GM21723 (cell line): Measurements from ENCODE around the gene TSPAN10.
"Not testable (repeated sequence)": the region's sequence is repeated elsewhere in the genome, so short reads cannot be mapped to it uniquely, and the experiment has no call there.

ENCODE experiments used
- ATAC-seq: cut with Tn5 transposase; IDR thresholded peaks from one replicate; pipeline ENCODE4 v1.9.1; 2021; ENCODE audit warnings: mild to moderate bottlenecking, moderate library complexity; ENCODE audit not compliant: unreplicated experiment

The TSPAN10 gene

GRCh38 chr17:81636505-81637288, at the start of gene TSPAN10, which contains the start of gene NPLOC4:
TSS of gene TSPAN10 (plus strand) at chr17:81637196. CDS start at chr17:81642413, 5,217 bp downstream.
TSS of gene NPLOC4 (minus strand) at chr17:81637112. CDS start at chr17:81636930, 182 bp downstream.
- ATAC-seq, result peak; percentile 65

GRCh38 chr17:81589612-81590011, 47.4 kb upstream of the TSPAN10 start:
- no peak for ATAC-seq

DNA sequence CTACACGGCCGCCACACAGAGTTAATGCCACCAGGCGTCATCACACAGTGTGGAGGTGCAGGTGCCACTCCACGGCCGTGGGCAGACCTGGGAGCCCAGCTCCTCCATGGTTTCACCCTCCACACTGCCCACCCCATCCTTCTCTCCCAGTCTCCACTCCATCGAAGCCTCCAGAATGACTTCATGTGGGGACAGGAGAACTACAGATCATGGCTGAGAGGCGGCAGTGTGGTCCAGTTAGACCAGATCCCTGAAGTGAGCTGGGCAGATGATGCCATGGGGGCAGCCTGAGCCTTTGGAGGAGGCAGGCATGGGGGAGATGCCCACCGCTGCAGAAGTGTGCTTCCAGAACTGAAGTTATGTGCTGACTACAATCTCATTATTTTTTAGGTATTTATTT, 46.9 kb upstream of the TSPAN10 start:
- no peak for ATAC-seq

DNA sequence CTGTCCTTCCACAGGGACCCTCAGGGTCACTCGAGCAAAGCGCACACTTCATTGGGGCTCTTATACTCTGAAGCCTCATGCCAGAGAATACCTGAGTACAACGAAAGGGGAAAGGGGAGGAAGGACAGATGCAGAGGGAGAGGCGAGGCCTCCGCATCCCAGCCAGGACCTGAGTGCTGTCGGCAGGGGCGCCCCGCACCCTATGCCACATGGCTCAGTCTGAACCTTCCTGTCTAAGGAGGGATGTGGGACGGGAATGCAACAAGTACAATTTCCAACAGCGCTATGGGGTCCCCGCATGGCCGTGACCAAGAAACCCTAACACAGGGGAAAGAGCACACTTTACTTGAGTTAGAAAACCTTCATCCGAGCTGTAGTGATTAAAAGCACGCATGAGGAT, 45.0 kb upstream of the TSPAN10 start:
- no peak for ATAC-seq

DNA sequence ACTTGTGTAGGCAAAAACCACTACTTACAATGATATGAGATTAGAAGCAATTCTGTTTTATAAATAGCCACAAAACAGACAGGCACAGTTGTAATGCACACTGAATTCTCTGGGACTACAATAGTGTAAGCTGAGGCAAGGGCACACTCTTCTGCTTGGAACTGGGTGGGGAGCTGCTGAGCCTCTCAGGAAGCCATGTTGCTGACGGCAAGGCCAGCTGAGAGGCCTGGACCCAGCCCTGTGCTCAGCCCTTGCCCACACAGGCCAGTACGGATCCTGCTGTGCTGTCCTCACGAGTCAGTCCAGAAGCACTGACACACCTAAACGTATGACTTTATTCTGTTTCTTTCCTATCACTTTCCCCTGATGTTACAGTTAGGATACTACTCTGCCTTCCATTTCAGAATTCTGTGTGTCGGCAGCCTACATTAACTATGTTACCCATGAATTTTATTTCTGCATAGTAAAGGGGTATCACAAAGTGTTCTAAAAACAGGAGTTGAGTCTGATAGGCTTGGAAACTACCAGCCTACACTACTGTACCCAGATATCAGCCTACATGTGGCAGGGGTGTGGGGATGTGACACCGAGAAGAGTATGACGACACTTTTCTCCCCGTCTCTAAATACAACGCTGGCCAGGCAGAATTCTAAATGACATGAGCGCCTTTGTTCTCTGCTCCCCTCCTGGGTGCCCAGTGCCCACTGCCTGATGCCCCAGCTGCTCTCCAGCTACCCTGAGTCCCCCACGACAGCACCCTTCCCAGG, 43.7 kb upstream of the TSPAN10 start:
- ATAC-seq, result no peak

DNA sequence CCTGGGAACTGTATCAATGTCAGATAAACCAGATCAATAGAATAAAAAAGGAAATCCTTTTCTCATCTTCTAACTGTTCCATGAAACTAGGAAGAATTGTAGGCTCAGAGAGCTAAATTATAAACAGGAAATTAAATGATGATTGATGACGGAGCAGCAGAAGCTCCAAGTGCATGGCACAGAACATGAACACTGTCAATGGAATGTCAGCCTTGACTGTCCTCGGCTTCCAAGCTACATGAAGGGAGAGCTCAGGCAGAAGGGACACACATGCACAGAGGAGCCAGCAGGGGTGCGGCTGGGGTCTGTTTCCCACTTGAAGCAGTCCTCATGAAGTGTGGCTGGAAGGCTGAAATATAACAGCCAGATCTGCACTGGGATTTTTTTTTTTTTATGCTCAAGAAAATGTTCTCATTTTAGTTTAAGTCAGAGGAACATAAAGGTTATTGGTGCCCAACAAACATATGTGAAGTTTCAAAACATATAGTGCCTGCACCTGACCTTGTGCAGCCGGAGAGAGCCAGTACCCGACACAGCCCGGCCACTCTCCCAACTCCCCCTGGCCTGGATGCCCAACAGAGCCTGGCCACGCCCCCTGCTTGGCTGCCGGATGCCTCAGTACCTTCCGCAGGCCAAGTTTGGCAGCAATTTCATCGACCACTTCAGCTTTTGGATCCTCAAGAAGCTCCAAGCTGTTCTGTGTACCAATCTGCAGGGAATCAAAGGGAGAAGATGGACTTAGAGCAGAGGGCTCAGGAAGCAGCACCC, 37.1 kb upstream of the TSPAN10 start:
- no peak for ATAC-seq

DNA sequence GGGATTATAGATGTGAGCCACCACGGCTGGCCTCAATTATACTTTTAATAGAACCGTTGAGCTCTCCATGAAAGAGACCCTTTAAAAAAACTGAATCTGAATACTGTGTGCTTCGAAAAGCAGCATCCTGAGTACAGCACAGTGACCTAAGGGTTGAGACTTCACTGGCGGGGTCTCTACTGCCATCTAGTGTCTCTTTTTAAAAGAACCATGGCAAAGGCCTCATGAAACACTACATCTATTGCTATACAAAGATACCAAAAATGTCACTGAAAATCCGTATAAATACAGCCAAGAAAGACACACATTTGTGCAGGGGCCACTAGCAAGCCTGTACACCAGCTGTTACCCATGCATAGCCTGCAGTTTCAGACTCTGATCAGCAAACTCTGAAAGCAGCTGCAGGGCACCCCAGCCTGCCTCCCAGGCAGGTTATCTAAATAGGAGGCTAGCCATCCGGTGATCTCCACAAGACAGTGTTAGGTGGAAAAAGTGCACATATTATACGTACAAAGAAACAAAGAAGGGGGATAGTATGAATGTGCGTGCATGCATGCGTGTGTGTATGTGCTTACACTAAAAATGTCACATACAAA, 35.4 kb upstream of the TSPAN10 start:
- no peak for ATAC-seq

DNA sequence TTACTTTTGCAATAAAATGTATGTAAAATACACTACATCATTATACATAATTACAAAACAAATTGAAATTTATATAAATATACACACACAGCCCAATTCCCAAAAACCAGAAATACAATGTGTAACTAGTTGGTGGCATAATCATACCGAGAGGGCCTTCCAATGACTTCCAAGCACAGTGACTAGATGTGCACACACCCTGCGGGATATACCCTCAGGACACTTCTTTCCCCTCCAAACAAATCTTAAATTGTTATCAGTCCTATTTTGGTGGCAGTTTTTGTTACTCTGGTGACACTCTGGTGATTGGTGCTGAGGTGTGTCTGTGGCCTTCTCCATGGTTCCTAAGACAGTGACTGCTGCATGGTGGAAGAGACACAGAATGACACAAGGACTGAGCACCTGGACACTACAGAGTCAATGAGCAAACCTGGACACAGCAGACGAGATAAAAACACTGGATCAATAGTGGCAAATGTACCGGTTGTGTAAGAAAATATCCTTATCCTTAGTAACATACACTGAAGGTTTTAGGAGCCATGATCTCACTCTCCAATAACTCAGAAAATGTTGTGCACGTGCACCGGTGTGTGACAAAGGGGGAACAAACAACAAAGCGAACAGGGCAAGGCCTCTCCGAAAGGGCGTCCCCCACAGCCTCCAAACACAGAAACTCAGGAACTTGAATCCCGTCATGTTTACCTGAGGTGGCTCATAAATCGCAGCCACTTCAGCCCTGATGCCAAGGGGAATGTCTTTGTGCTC, 33.0 kb upstream of the TSPAN10 start:
- ATAC-seq, result no peak

DNA sequence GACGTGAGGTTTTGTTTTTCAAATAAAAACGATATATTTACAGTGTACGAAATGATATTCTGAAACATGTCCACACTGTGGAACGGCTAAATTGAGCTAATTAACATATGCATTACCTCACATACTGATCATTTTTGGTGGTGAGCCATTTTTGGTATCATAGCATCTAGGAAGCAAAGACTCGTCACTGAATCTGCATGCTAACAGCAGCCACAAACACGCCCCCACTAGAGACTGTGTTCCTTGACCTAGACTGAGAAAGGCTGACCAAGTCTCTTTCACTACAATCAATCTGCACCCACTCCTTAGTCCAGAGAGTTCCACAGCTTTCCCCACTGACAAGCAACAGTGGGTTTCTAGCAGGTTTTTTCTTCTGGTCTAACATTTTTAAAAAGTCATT, 29.6 kb upstream of the TSPAN10 start:
- no peak for ATAC-seq

- no peak for ATAC-seq
Measured at GRCh38 chr17:81608082-81608481, 28.9 kb upstream of the TSPAN10 start.

DNA sequence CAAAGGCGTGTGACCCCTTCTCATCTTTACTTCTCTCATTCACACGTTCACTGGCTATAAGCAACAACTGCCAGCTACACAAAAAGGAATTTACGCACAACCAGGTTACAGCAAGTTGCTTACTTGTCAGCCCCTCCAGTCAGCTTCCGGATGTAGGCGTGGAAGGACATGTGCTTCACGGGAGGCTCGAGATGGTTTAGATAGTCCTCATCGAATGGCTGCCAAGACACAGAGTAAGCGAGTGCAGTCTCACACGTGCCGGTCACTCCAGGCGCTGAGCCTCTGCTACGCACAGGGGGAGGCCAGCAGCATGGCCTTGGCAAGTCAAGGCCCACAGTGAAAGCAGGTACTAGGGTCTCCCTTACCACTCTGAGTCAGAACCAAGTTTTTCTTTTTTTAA, 28.4 kb upstream of the TSPAN10 start:
- ATAC-seq, result no peak

DNA sequence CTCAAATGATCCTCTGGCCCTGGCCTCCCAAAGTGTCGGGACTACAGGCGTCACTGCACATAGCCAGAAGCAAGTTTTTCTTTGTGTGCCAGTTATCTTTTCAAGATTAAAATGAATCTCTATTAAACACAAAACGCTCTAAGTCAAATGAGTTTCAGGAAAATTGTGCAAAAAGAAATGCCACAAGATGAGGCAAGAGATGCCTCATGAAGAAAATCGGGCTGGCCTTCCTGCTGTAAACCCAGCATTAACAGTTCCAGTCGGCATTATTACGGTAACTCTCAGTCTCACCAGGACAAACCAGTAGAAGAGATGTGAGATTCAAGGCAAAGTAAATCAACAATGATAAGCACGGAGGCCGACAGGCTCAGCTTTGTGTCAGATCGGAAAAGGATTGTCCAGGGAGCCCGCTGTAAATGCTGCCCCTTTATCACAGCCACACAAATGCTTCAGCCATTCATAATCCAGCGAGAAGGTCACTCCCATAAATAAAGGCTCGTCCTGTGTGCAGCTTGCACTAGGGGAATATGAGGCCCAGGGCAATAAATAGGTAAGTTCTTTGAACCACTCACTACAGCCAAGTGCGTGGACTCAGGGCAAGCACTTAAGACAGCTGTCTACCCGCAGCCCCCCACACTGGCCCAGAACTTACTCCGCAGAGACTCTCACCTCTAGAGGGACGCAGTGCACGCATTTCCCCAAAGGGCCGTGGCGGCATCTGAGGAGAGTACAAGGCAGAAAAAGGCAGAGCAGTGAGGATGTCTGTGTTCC, 27.3 kb upstream of the TSPAN10 start:
- no peak for ATAC-seq

GRCh38 chr17:81612172-81612970, 24.6 kb upstream of the TSPAN10 start:
- ATAC-seq, result no peak

DNA sequence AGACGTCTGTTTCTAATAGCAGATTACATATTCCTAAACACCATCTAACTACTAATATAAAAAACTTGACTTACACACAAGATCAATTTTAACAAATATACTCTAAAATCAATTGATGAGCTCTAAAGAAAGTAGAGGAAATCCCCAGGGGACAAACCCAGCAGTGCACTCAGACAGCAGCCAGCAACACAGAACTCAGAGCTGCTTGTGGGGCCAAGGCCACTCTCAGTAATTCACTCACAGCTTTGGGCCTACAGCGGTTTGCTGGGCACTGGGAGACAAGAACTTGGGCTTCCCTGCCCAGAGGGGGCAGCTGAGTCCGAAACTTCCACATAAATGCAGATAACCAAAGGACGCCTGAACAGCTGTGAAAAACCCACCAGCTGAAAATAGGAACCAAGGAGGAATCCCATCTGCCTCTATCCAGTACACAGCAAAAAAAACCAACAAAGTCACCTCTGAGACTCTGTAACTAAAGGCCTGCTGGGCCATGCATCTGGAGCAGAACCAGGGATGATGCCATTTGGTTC, 21.5 kb upstream of the TSPAN10 start:
- no peak for ATAC-seq

DNA sequence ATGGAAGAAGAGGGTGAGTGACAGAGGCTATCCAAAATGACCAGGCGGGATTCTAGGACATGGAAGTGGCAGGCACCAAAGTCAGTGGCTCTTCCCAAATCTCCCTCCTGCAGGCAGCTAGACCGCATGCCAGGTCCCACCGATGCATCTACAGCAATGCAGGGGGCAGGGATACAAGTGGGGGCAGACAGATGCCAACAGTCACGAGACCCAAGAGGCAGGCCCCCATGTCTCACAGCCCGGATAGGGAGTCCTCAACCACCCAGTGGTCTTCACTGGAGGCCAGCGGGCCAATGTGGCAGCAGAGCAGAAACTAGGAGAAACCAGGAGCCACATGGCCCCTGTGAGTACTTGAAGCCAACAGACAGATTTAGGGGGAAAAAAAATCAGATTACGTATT, 20.1 kb upstream of the TSPAN10 start:
- ATAC-seq, result no peak

DNA sequence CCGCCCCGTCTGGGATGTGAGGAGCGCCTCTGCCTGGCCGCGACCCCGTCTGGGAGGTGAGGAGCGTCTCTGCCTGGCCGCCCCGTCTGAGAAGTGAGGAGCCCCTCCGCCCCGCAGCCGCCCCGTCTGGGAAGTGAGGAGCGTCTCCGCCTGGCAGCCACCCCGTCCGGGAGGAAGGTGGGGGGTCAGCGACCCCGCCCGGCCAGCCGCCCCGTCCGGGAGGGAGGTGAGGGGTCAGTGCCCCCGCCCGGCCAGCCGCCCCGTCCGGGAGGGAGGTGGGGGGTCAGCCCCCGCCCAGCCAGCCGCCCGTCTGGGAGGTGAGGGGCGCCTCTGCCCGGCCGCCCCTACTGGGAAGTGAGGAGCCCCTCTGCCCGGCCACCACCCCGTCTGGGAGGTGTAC, 18.7 kb upstream of the TSPAN10 start:
- ATAC-seq, result not testable (repeated sequence)

- ATAC-seq, result no peak
Measured at GRCh38 chr17:81621494-81622130, 15.4 kb upstream of the TSPAN10 start.

GRCh38 chr17:81630274-81630673, 6.7 kb upstream of the TSPAN10 start:
- ATAC-seq, result no peak
